Activated naive CD8-positive, alpha-beta T cell treated with anti-CD3 and anti-CD28 coated beads, Interleukin-2, amount 10 ng/mL, durations not matched to agents 7 days and 5 days (primary cell): ENCODE data around the gene KLHL34. TPM values are rescaled to one million over a fixed set of nuclear protein-coding genes. Genes with fewer than 3 reads are reported as not detected.

Experiments used
- ATAC-seq: fragments of 150-1000 bp; cut with Tn5 transposase; one replicate; pipeline ENCODE4 v1.10.0; 2021; ENCODE audit warnings: low read depth, moderate library complexity
- POLR2A ChIA-PET: fragments of 350-600 bp; sonication (Branson Sonifier 250); formaldehyde crosslinking; loops from one replicate; lab custom pipeline; 2021; ENCODE audit warnings: antibody characterized with exemption; lab: Charles Lee
- DNase-seq: peaks from one replicate; pipeline ENCODE4 v3.0.0; 2021
- H3K27ac Mint-ChIP-seq: one replicate; pipeline ENCODE4 v1.8.0; 2022; ENCODE audit warnings: mild to moderate bottlenecking, mixed read lengths
- H3K27me3 Mint-ChIP-seq: one replicate; pipeline ENCODE4 v1.8.0; 2022; ENCODE audit warnings: mild to moderate bottlenecking, moderate library complexity, mixed read lengths
- H3K36me3 Mint-ChIP-seq: one replicate; pipeline ENCODE4 v1.8.0; 2021; ENCODE audit warnings: mild to moderate bottlenecking, mixed read lengths
- H3K4me1 Mint-ChIP-seq: one replicate; pipeline ENCODE4 v1.8.0; 2021; ENCODE audit warnings: mixed read lengths
- H3K4me3 Mint-ChIP-seq: one replicate; pipeline ENCODE4 v1.8.0; 2022; ENCODE audit warnings: mild to moderate bottlenecking, moderate library complexity, mixed read lengths
- H3K9me3 Mint-ChIP-seq: one replicate; pipeline ENCODE4 v1.8.0; 2021; ENCODE audit warnings: mixed read lengths
- total RNA-seq, 2 experiments: library from RNA; stranded (reverse); gene quantifications; one replicate each; pipeline ENCODE4 v1.2.3, GENCODE V29; 2021

Gene KLHL34
- under 1 TPM; 0.72 to 0.91 TPM for total RNA-seq

GRCh38 chrX:21658152-21658737 lies at the start of gene KLHL34:
Gene KLHL34, minus strand, starts transcription at chrX:21658330. Its CDS starts 542 bp downstream, at chrX:21657788.
- peak within 1 kb of the TSS; percentile 67 for H3K4me3 Mint-ChIP-seq
- H3K36me3 Mint-ChIP-seq, result peaks cover 1% of the 10 kb centered on the region
- DNase-seq (peak; percentile 31), ATAC-seq (peak; percentile 57)
- H3K27ac Mint-ChIP-seq, result peak within 1 kb of the TSS; percentile 58
- H3K4me1 Mint-ChIP-seq, result no peaks in the 10 kb centered on the region
- H3K9me3 Mint-ChIP-seq, result no peaks in the 10 kb centered on the region
- POLR2A ChIA-PET, result interaction anchor here (1.3 kb wide), 1 partner anchor 284 kb away, joined by 3 read pairs; the partner anchor contains the start of gene CNKSR2
- H3K27me3 Mint-ChIP-seq, result peaks cover 3% of the 10 kb centered on the region

GRCh38 chrX:21705225-21705624 lies 47.1 kb upstream of the KLHL34 start:
- POLR2A ChIA-PET, result no interaction called here
- no peaks in the 10 kb centered on the region for H3K4me1 Mint-ChIP-seq
- no peak overlapping the region for H3K27ac Mint-ChIP-seq
- no peak overlapping the region for H3K4me3 Mint-ChIP-seq
- H3K36me3 Mint-ChIP-seq, result no peaks in the 10 kb centered on the region
- ATAC-seq, result no peak
- no peak for DNase-seq
- no peaks in the 10 kb centered on the region for H3K27me3 Mint-ChIP-seq
- H3K9me3 Mint-ChIP-seq, result no peaks in the 10 kb centered on the region

GRCh38 chrX:21702725-21703124 lies 44.6 kb upstream of the KLHL34 start:
- no peak overlapping the region for H3K27ac Mint-ChIP-seq
- ATAC-seq (no peak), DNase-seq (no peak)
- POLR2A ChIA-PET, result no interaction called here
- no peaks in the 10 kb centered on the region for H3K27me3 Mint-ChIP-seq
- no peaks in the 10 kb centered on the region for H3K9me3 Mint-ChIP-seq
- no peak overlapping the region for H3K4me3 Mint-ChIP-seq
- H3K36me3 Mint-ChIP-seq, result no peaks in the 10 kb centered on the region
- no peaks in the 10 kb centered on the region for H3K4me1 Mint-ChIP-seq

- ATAC-seq (no peak), DNase-seq (no peak)
- no peaks in the 10 kb centered on the region for H3K9me3 Mint-ChIP-seq
- no peaks in the 10 kb centered on the region for H3K27me3 Mint-ChIP-seq
- H3K36me3 Mint-ChIP-seq, result no peaks in the 10 kb centered on the region
- no peak overlapping the region for H3K4me3 Mint-ChIP-seq
- POLR2A ChIA-PET, result no interaction called here
- H3K27ac Mint-ChIP-seq, result no peak overlapping the region
- H3K4me1 Mint-ChIP-seq, result no peaks in the 10 kb centered on the region
Observed at GRCh38 chrX:21700967-21701366, 42.8 kb upstream of the KLHL34 start.

- Mint-ChIP-seq H3K4me3 (no peak overlapping the region), H3K4me1 (no peaks in the 10 kb centered on the region)
- no peak for DNase-seq
Observed at GRCh38 chrX:21700275-21700674, 42.1 kb upstream of the KLHL34 start.

GRCh38 chrX:21699136-21699535 lies 41.0 kb upstream of the KLHL34 start:
- H3K9me3 Mint-ChIP-seq, result no peaks in the 10 kb centered on the region
- DNase-seq (no peak), ATAC-seq (no peak)
- no peaks in the 10 kb centered on the region for H3K27me3 Mint-ChIP-seq
- H3K36me3 Mint-ChIP-seq, result no peaks in the 10 kb centered on the region
- POLR2A ChIA-PET, result no interaction called here
- H3K4me1 Mint-ChIP-seq, result no peaks in the 10 kb centered on the region
- H3K4me3 Mint-ChIP-seq, result no peak overlapping the region
- H3K27ac Mint-ChIP-seq, result no peak overlapping the region

More at GRCh38 chrX:21700275-21700674, 42.1 kb upstream of the KLHL34 start:
- Mint-ChIP-seq H3K9me3 (no peaks in the 10 kb centered on the region), H3K27ac (no peak overlapping the region), H3K36me3 (no peaks in the 10 kb centered on the region), H3K27me3 (no peaks in the 10 kb centered on the region)
- ATAC-seq, result no peak
- POLR2A ChIA-PET, result no interaction called here

GRCh38 chrX:21698272-21698671 lies 40.1 kb upstream of the KLHL34 start:
- H3K4me1 Mint-ChIP-seq, result no peaks in the 10 kb centered on the region
- H3K9me3 Mint-ChIP-seq, result no peaks in the 10 kb centered on the region
- no peak overlapping the region for H3K27ac Mint-ChIP-seq
- no peak for DNase-seq
- H3K4me3 Mint-ChIP-seq, result no peak overlapping the region
- H3K36me3 Mint-ChIP-seq, result no peaks in the 10 kb centered on the region
- POLR2A ChIA-PET, result no interaction called here
- ATAC-seq, result no peak
- no peaks in the 10 kb centered on the region for H3K27me3 Mint-ChIP-seq

GRCh38 chrX:21691512-21692018 lies 33.4 kb upstream of the KLHL34 start:
- DNase-seq, result no peak
- H3K4me3 Mint-ChIP-seq, result no peak overlapping the region
- peaks cover 4% of the 10 kb centered on the region for H3K36me3 Mint-ChIP-seq
- no peaks in the 10 kb centered on the region for H3K27me3 Mint-ChIP-seq
- H3K9me3 Mint-ChIP-seq, result peaks cover 5% of the 10 kb centered on the region
- peaks cover 4% of the 10 kb centered on the region for H3K4me1 Mint-ChIP-seq
- no peak overlapping the region for H3K27ac Mint-ChIP-seq
- POLR2A ChIA-PET, result no interaction called here
- ATAC-seq, result peak; percentile 18

- H3K27ac Mint-ChIP-seq, result no peak overlapping the region
- POLR2A ChIA-PET, result no interaction called here
- no peaks in the 10 kb centered on the region for H3K4me1 Mint-ChIP-seq
- no peak overlapping the region for H3K4me3 Mint-ChIP-seq
- no peak for DNase-seq
- H3K9me3 Mint-ChIP-seq, result peaks cover 2% of the 10 kb centered on the region
- H3K27me3 Mint-ChIP-seq, result no peaks in the 10 kb centered on the region
- H3K36me3 Mint-ChIP-seq, result no peaks in the 10 kb centered on the region
- no peak for ATAC-seq
Observed at GRCh38 chrX:21683941-21684340, 25.8 kb upstream of the KLHL34 start.

- H3K4me3 Mint-ChIP-seq, result no peak overlapping the region
- H3K4me1 Mint-ChIP-seq, result no peaks in the 10 kb centered on the region
- POLR2A ChIA-PET, result no interaction called here
- ATAC-seq (no peak), DNase-seq (no peak)
- H3K27me3 Mint-ChIP-seq, result peaks cover 3% of the 10 kb centered on the region
- H3K27ac Mint-ChIP-seq, result no peak overlapping the region
- no peaks in the 10 kb centered on the region for H3K9me3 Mint-ChIP-seq
- H3K36me3 Mint-ChIP-seq, result no peaks in the 10 kb centered on the region
Observed at GRCh38 chrX:21678048-21678612, 20.0 kb upstream of the KLHL34 start.

GRCh38 chrX:21675931-21676330 lies 17.8 kb upstream of the KLHL34 start:
- no peak for ATAC-seq

GRCh38 chrX:21674430-21675186 lies 16.5 kb upstream of the KLHL34 start:
- H3K4me3 Mint-ChIP-seq, result no peak overlapping the region
- no peak overlapping the region for H3K27ac Mint-ChIP-seq
- POLR2A ChIA-PET, result no interaction called here
- no peaks in the 10 kb centered on the region for H3K9me3 Mint-ChIP-seq
- ATAC-seq, result no peak
- no peaks in the 10 kb centered on the region for H3K4me1 Mint-ChIP-seq
- peaks cover 3% of the 10 kb centered on the region for H3K27me3 Mint-ChIP-seq
- no peaks in the 10 kb centered on the region for H3K36me3 Mint-ChIP-seq
- DNase-seq, result no peak

More at GRCh38 chrX:21675931-21676330, 17.8 kb upstream of the KLHL34 start:
- no peak overlapping the region for H3K27ac Mint-ChIP-seq
- no peak overlapping the region for H3K4me3 Mint-ChIP-seq
- H3K4me1 Mint-ChIP-seq, result no peaks in the 10 kb centered on the region
- H3K36me3 Mint-ChIP-seq, result no peaks in the 10 kb centered on the region
- no peak for DNase-seq
- no peaks in the 10 kb centered on the region for H3K9me3 Mint-ChIP-seq
- POLR2A ChIA-PET, result no interaction called here
- peaks cover 3% of the 10 kb centered on the region for H3K27me3 Mint-ChIP-seq

- POLR2A ChIA-PET, result no interaction called here
- Mint-ChIP-seq H3K36me3 (no peaks in the 10 kb centered on the region), H3K27ac (no peak overlapping the region), H3K9me3 (no peaks in the 10 kb centered on the region), H3K4me3 (no peak overlapping the region), H3K4me1 (no peaks in the 10 kb centered on the region), H3K27me3 (peaks cover 4% of the 10 kb centered on the region)
- no peak for ATAC-seq
- no peak for DNase-seq
Observed at GRCh38 chrX:21666679-21667078, 8.5 kb upstream of the KLHL34 start.

- Mint-ChIP-seq H3K4me3 (no peak overlapping the region), H3K9me3 (no peaks in the 10 kb centered on the region), H3K36me3 (no peaks in the 10 kb centered on the region), H3K27me3 (peaks cover 4% of the 10 kb centered on the region), H3K27ac (no peak overlapping the region), H3K4me1 (no peaks in the 10 kb centered on the region)
- POLR2A ChIA-PET, result no interaction called here
- DNase-seq (no peak), ATAC-seq (no peak)
Observed at GRCh38 chrX:21666252-21666651, 8.1 kb upstream of the KLHL34 start.
